Pancreas (tissue), 10 donors: ENCODE data around the gene CPLANE2. TPM values are rescaled to one million over a fixed set of nuclear protein-coding genes. Genes with fewer than 3 reads are reported as not detected.
A peak's percentile ranks its signal among the peaks of the same experiment; 100 is the strongest.

Source experiments
- ATAC-seq, 4 donors: fragments of 200-7000 bp; cut with Tn5 transposase; one replicate each; pipeline versions ENCODE4 v1.8.0 to v1.9.1; 2020; ENCODE audit warnings: mild to moderate bottlenecking in 4 of 4, moderate library complexity in 4 of 4
- DNase-seq, 6 donors: peaks; one replicate each; pipeline ENCODE4 v3.0.0-alpha.2; 2020
- FAIRE-seq: peaks from 2 replicates; lab custom pipeline; 2012; peaks lifted over from hg19 to GRCh38; lab: Jason Lieb, UNC
- H3K27ac ChIP-seq, 4 donors: fragments of 200-600 bp; sonication (generic); 1 replicate in 3 of 4; 2 replicates in 1 of 4; pipeline versions ENCODE4 v1.5.0 to v1.8.0; 2020
- H3K27me3 ChIP-seq, 4 donors: fragments of 200-600 bp; one replicate each; pipeline ENCODE4 v1.8.0; 2021
- H3K36me3 ChIP-seq, 3 donors: fragments of 200-600 bp; sonication (generic) in 1 of 3; one replicate each; pipeline versions ENCODE4 v1.5.0 to v1.8.0; 2020 to 2021
- H3K4me1 ChIP-seq, 3 donors: fragments of 200-600 bp; one replicate each; pipeline ENCODE4 v1.8.0; 2021
- H3K4me3 ChIP-seq, 4 donors: fragments of 200-600 bp; sonication (generic) in 2 of 4; one replicate each; pipeline versions ENCODE4 v1.5.0 to v1.8.0; 2020 to 2021
- H3K9me3 ChIP-seq, 4 donors: fragments of 200-600 bp; one replicate each; pipeline ENCODE4 v1.8.0; 2021
- CTCF ChIP-seq, 4 donors: fragments of 200-600 bp; sonication (generic) in 3 of 4; IDR thresholded peaks; one replicate each; pipeline versions ENCODE4 v1.5.0 to v1.8.0; 2021; ENCODE audit warnings: antibody characterized with exemption in 4 of 4
- WGBS, 2 donors: extraction: QIAGEN DNeasy Blood & Tissue Kit; methylation state at CpG; one replicate each; pipeline ENCODE4 v1.1.7; 2013; 5-methylcytosine and 5-hydroxymethylcytosine counted together
- intact Hi-C, 3 donors: fragments of 100-400 bp; cut with DNase I; formaldehyde crosslinking; loops; one replicate each; pipeline versions ENCODE4 v1.11.1 to v1.14.2; 2022
- polyA plus RNA-seq, 2 donors: library from polyadenylated mRNA; stranded (reverse); fragments of 200-250 nt; gene quantifications; one replicate each; pipeline ENCODE4 v1.2.3, GENCODE V29; 2013
- total RNA-seq, 6 donors: library from RNA; stranded (reverse); fragmentation: NEBNext Ultra II Directional in 4 of 6; extraction: Animal tissue kit (Norgen Biotek cat#: 25700) in 4 of 6; gene quantifications; one replicate each; pipeline versions ENCODE4 v1.2.1 to v1.2.4, GENCODE V29; 2021 to 2023
- donor health status: healthy with polysubstance abuse.
- donor health status: DM: no; HTN: no; CAD: no; lungs with moderate emphysema.
- donor health status: DM: no; HTN: no; CAD: no.
- donor health status: control.
- donor health status: control.
- donor health status: Bipolar disorder and iron deficiency.
- donor health status: DM: yes; HTN: yes; CAD: no.
- donor health status: DM: no; HTN: no; CAD: no.
- donor health status: DM: no; HTN: no; CAD: no.
- donor health status: DM: yes; HTN: yes; CAD: no.

CPLANE2 gene
- total and polyA plus RNA-seq, 8 donors: 2.2 to 9.1 (median 3.9) TPM

- Histone ChIP-seq H3K27me3 (no peaks in the 10 kb centered on the region), H3K27ac (peak overlapping the region; percentile 61 to 84 (median 70)), H3K4me1 (peaks cover 7 to 23% (median 8%) of the 10 kb centered on the region in 3 donors), H3K4me3 (peak overlapping the region in 2 of 4 donors; percentile 21 to 37), H3K36me3 (no peaks in the 10 kb centered on the region), H3K9me3 (no peaks in the 10 kb centered on the region)
- WGBS, 2 donors: 50 to 52% methylated on average over 6 of the region's 6 CpGs
- TF ChIP-seq CTCF (IDR thresholded peaks at IDR 0.05): no peak
- ATAC-seq (no peak), FAIRE-seq (no peak), DNase-seq (no peak)
- intact Hi-C loops: no loop called here
These were observed 25.2 kb downstream of the CPLANE2 start for GRCh38 chr1:16211824-16212223.

GRCh38 chr1:16210581-16210980, 26.4 kb downstream of the CPLANE2 start:
- Histone ChIP-seq H3K36me3 (no peaks in the 10 kb centered on the region), H3K4me1 (peaks cover 7 to 28% (median 8%) of the 10 kb centered on the region in 3 donors), H3K27me3 (no peaks in the 10 kb centered on the region), H3K4me3 (no peak overlapping the region), H3K27ac (no peak overlapping the region), H3K9me3 (no peaks in the 10 kb centered on the region)
- WGBS, 2 donors: 61 to 63% methylated on average over 4 of the region's 4 CpGs
- TF ChIP-seq CTCF (IDR thresholded peaks at IDR 0.05): no peak
- no peak for ATAC-seq
- FAIRE-seq: no peak
- intact Hi-C loops: no loop called here
- DNase-seq: peak in 1 of 6 donors; percentile 2

- FAIRE-seq (no peak), ATAC-seq (no peak), DNase-seq (peak in 2 of 6 donors; percentile 50 to 79)
- H3K9me3 ChIP-seq: no peaks in the 10 kb centered on the region
- intact Hi-C loops: no loop called here
- TF ChIP-seq CTCF (IDR thresholded peaks at IDR 0.05): no peak
- 62 to 69% methylated on average over 11 of the region's 11 CpGs for WGBS, 2 donors
- no peaks in the 10 kb centered on the region for H3K36me3 ChIP-seq
- peaks cover 7 to 30% (median 8%) of the 10 kb centered on the region in 3 donors for H3K4me1 ChIP-seq
- no peaks in the 10 kb centered on the region for H3K27me3 ChIP-seq
- H3K4me3 ChIP-seq: no peak overlapping the region
- H3K27ac ChIP-seq: no peak overlapping the region
These were observed 27.1 kb downstream of the CPLANE2 start for GRCh38 chr1:16209847-16210407.

- no peak for ATAC-seq
- no peak for FAIRE-seq
- Histone ChIP-seq H3K27ac (no peak overlapping the region), H3K36me3 (no peaks in the 10 kb centered on the region), H3K9me3 (no peaks in the 10 kb centered on the region), H3K4me3 (no peak overlapping the region), H3K27me3 (no peaks in the 10 kb centered on the region), H3K4me1 (peaks cover 7 to 30% (median 8%) of the 10 kb centered on the region in 3 donors)
- WGBS, 2 donors: 61 to 67% methylated on average over 9 of the region's 9 CpGs
- TF ChIP-seq CTCF (IDR thresholded peaks at IDR 0.05): no peak
- DNase-seq: no peak
- intact Hi-C loops: no loop called here
These were observed 27.7 kb downstream of the CPLANE2 start for GRCh38 chr1:16209132-16209846.
